GM12878 (cell line): ENCODE measurements around the gene ISL2. TPM values are rescaled to one million over a fixed set of nuclear protein-coding genes. Genes with fewer than 3 reads are reported as not detected.

Experiments used
- ATAC-seq: fragments of 200-7000 bp; cut with Tn5 transposase; 3 replicates; pipeline ENCODE4 v1.9.1; 2020; ENCODE audit warnings: mild to moderate bottlenecking, moderate library complexity
- BruUV-seq: library from RNA; stranded (reverse); fragments of 400-500 nt; replicated peaks from 2 replicates; lab custom pipeline; 2021; lab: Mats Ljungman, UMichigan
- CTCF ChIA-PET: fragments of 300-600 bp; sonication (Branson Sonifier 250); formaldehyde crosslinking; extraction: SDS; loops from one replicate; lab custom pipeline; 2021; ENCODE audit warnings: inconsistent platforms; lab: Yijun Ruan, JAX
- POLR2A ChIA-PET: fragments of 350-600 bp; formaldehyde crosslinking; extraction: SDS; loops from one replicate; lab custom pipeline; 2021; ENCODE audit warnings: inconsistent platforms; lab: Charles Lee
- RAD21 ChIA-PET: fragments of 300-600 bp; sonication (Branson Sonifier 250); formaldehyde crosslinking; loops from one replicate; lab custom pipeline; 2023; ENCODE audit warnings: antibody characterized with exemption; ENCODE audit not compliant: unreplicated experiment; lab: Charles Lee
- SMC1A ChIA-PET: fragments of 300-600 bp; sonication (Branson Sonifier 250); formaldehyde crosslinking; loops from one replicate; lab custom pipeline; 2023; ENCODE audit not compliant: unreplicated experiment, uncharacterized antibody; lab: Charles Lee
- DNase-seq: peaks from one replicate; pipeline ENCODE4 v3.0.0-alpha.2; 2011; ENCODE audit warnings: low read depth, low spot score
- FAIRE-seq: peaks from 3 replicates; lab custom pipeline; 2011; peaks lifted over from hg19 to GRCh38; lab: Jason Lieb, UNC
- H2AFZ ChIP-seq: 2 replicates; pipeline ENCODE4 v1.6.0; 2011; ENCODE audit warnings: low read depth, low read length, control low read depth; ENCODE audit not compliant: control insufficient read depth
- H3K27ac ChIP-seq: 2 replicates; pipeline ENCODE4 v1.5.1; 2011; ENCODE audit warnings: control low read depth; ENCODE audit not compliant: control insufficient read depth, insufficient read depth
- H3K27me3 ChIP-seq, 2 experiments: replicated peaks in 1 of 2; 2 replicates each; pipeline versions ENCODE4 v1.6.0 to v1.6.1; 2011; ENCODE audit warnings: low read length in 1 of 2; ENCODE audit not compliant: control insufficient read depth in 2 of 2, insufficient read depth in 2 of 2
- H3K36me3 ChIP-seq, 2 experiments: 2 replicates each; pipeline ENCODE4 v1.5.1; 2011; ENCODE audit warnings: low read length in 1 of 2; ENCODE audit not compliant: control insufficient read depth in 2 of 2, insufficient read depth in 2 of 2
- H3K4me1 ChIP-seq: 2 replicates; pipeline ENCODE4 v1.6.1; 2011; ENCODE audit warnings: mild to moderate bottlenecking, low read length, moderate library complexity, mixed read lengths; ENCODE audit not compliant: control insufficient read depth, insufficient read depth
- H3K4me2 ChIP-seq: 2 replicates; pipeline ENCODE4 v1.6.0; 2011; ENCODE audit warnings: control low read depth; ENCODE audit not compliant: control insufficient read depth, insufficient read depth
- H3K4me3 ChIP-seq: fragments of 200-600 bp; sonication (generic); 2 replicates; pipeline ENCODE4 v1.5.1; 2016
- H3K79me2 ChIP-seq: 2 replicates; pipeline ENCODE4 v1.6.0; 2011; ENCODE audit warnings: low read length; ENCODE audit not compliant: control insufficient read depth, insufficient read depth
- H3K9ac ChIP-seq: 2 replicates; pipeline ENCODE4 v1.8.0; 2011; ENCODE audit warnings: low read length, control low read depth, mixed read lengths; ENCODE audit not compliant: control insufficient read depth, insufficient read depth
- H3K9me3 ChIP-seq: replicated peaks from 3 replicates; pipeline ENCODE4 v1.5.1; 2011; ENCODE audit warnings: mild to moderate bottlenecking, low read length; ENCODE audit not compliant: control insufficient read depth, insufficient read depth
- H4K20me1 ChIP-seq: 2 replicates; pipeline ENCODE4 v1.6.0; 2011; ENCODE audit not compliant: control insufficient read depth, insufficient read depth
- ATF3 ChIP-seq: IDR thresholded peaks from 2 replicates; pipeline ENCODE4 v1.6.1; 2011; ENCODE audit warnings: low read depth, mild to moderate bottlenecking, low read length, moderate library complexity, borderline replicate concordance; ENCODE audit errors: extremely low read depth
- MEF2B ChIP-seq: fragments of 450-650 bp; IDR thresholded peaks from 2 replicates; pipeline ENCODE4 v1.6.1; 2018; ENCODE audit warnings: mild to moderate bottlenecking, moderate library complexity; ENCODE audit not compliant: partially characterized antibody, poor library complexity, severe bottlenecking
- PAX8 ChIP-seq: fragments of 450-650 bp; IDR thresholded peaks from 2 replicates; pipeline ENCODE4 v1.6.1; 2017; ENCODE audit warnings: mild to moderate bottlenecking, moderate library complexity
- RELA ChIP-seq: fragments of 450-650 bp; IDR thresholded peaks from 2 replicates; pipeline ENCODE4 v1.8.0; 2014; ENCODE audit warnings: borderline replicate concordance; ENCODE audit not compliant: partially characterized antibody
- WGBS: methylation state at CpG from one replicate; pipeline ENCODE4 v1.1.6; 2016; ENCODE audit warnings: low lambda C conversion rate; ENCODE audit not compliant: insufficient replicate concordance, insufficient coverage; ENCODE audit errors: missing lambda C conversion rate; 5-methylcytosine and 5-hydroxymethylcytosine counted together
- in situ Hi-C: fragments of 300-500 bp; cut with MboI; formaldehyde crosslinking; loops from 9 replicates; pipeline ENCODE4 v1.14.3; 2018; ENCODE audit warnings: mixed read lengths
- intact Hi-C: fragments of 100-400 bp; cut with micrococcal nuclease; formaldehyde crosslinking; loops from one replicate; pipeline ENCODE4 v1.14.2; 2022; ENCODE audit not compliant: unreplicated experiment
- polyA plus RNA-seq, 11 experiments: library from polyadenylated mRNA; depleted of rRNA in 4 of 11; unstranded in 6 of 11; stranded (reverse) in 5 of 11; fragments of >200 nt; fragmentation: Nextera tagmentation in 4 of 11; fragmentation: Illumina TruSeq in 1 of 11; extraction: Ambion mirVana in 4 of 11; extraction: Trizol in 1 of 11; gene quantifications; 1 replicate in 1 of 11; 2 replicates in 10 of 11; pipeline versions ENCODE4 v1.2.1 to v1.2.3, GENCODE V29; 2011 to 2016; ENCODE audit warnings: inconsistent platforms in 2 of 11, missing spikeins in 2 of 11, low read depth in 1 of 11
- total RNA-seq, 4 experiments: library from RNA; depleted of rRNA in 3 of 4; stranded (reverse); fragments of >200 nt in 3 of 4; fragmentation: Illumina TruSeq in 1 of 4; extraction: Trizol in 1 of 4; gene quantifications; 2 replicates each; pipeline versions ENCODE4 v1.2.1 to v1.2.3, GENCODE V29; 2013 to 2021
- TF ChIP-seq, protein P1 (sequence below): fragments of 150-350 bp; IDR thresholded peaks from 2 replicates; pipeline ENCODE4 v1.6.1; 2016; ENCODE audit warnings: low read depth, low read length
- TF ChIP-seq, protein P2 (sequence below): IDR thresholded peaks from 2 replicates; pipeline ENCODE4 v1.6.1; 2011; ENCODE audit warnings: borderline replicate concordance, low read depth, mild to moderate bottlenecking, moderate library complexity, low read length; ENCODE audit not compliant: insufficient read depth, poor library complexity, severe bottlenecking

The ISL2 gene
- total and polyA plus RNA-seq, 10 of the 15 experiments (the other 5 are each of a cell fraction or from before 2014, with no cell fraction given), result 0.05 to 0.26 (median 0.08) TPM; not detected in 7

GRCh38 chr15:76366714-76367113, 30.1 kb downstream of the ISL2 start:
- ChIA-PET POLR2A (no interaction called here), CTCF (no interaction called here), RAD21 (no interaction called here)
- no peaks in the 10 kb centered on the region for H3K36me3 ChIP-seq
- DNase-seq, result no peak
- intact Hi-C loops, result no loop called here
- H2AFZ ChIP-seq, result no peak overlapping the region
- no peak for FAIRE-seq
- H3K79me2 ChIP-seq, result no peaks in the 10 kb centered on the region
- no peak for ATAC-seq
- no TSS peak for BruUV-seq
- no peaks in the 10 kb centered on the region for H3K4me1 ChIP-seq
- H4K20me1 ChIP-seq, result no peaks in the 10 kb centered on the region; the same call in 1 of the 2 replicates
- WGBS, result 38% methylated on average over 1 of the region's 1 CpG
- H3K9ac ChIP-seq, result no peak overlapping the region
- no peaks in the 10 kb centered on the region; a peak in 1 of 4 replicates for H3K27me3 ChIP-seq
- TF ChIP-seq, protein P1, sequence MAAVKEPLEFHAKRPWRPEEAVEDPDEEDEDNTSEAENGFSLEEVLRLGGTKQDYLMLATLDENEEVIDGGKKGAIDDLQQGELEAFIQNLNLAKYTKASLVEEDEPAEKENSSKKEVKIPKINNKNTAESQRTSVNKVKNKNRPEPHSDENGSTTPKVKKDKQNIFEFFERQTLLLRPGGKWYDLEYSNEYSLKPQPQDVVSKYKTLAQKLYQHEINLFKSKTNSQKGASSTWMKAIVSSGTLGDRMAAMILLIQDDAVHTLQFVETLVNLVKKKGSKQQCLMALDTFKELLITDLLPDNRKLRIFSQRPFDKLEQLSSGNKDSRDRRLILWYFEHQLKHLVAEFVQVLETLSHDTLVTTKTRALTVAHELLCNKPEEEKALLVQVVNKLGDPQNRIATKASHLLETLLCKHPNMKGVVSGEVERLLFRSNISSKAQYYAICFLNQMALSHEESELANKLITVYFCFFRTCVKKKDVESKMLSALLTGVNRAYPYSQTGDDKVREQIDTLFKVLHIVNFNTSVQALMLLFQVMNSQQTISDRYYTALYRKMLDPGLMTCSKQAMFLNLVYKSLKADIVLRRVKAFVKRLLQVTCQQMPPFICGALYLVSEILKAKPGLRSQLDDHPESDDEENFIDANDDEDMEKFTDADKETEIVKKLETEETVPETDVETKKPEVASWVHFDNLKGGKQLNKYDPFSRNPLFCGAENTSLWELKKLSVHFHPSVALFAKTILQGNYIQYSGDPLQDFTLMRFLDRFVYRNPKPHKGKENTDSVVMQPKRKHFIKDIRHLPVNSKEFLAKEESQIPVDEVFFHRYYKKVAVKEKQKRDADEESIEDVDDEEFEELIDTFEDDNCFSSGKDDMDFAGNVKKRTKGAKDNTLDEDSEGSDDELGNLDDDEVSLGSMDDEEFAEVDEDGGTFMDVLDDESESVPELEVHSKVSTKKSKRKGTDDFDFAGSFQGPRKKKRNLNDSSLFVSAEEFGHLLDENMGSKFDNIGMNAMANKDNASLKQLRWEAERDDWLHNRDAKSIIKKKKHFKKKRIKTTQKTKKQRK, result no peak
- no peak for TF ChIP-seq PAX8
- TF ChIP-seq RELA, result no peak
- TF ChIP-seq, protein P2, sequence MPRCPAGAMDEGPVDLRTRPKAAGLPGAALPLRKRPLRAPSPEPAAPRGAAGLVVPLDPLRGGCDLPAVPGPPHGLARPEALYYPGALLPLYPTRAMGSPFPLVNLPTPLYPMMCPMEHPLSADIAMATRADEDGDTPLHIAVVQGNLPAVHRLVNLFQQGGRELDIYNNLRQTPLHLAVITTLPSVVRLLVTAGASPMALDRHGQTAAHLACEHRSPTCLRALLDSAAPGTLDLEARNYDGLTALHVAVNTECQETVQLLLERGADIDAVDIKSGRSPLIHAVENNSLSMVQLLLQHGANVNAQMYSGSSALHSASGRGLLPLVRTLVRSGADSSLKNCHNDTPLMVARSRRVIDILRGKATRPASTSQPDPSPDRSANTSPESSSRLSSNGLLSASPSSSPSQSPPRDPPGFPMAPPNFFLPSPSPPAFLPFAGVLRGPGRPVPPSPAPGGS, result no peak
- TF ChIP-seq ATF3, result no peak
- no peak for TF ChIP-seq MEF2B
- TF ChIP-seq, all 136 proteins: peak for 0
- in situ Hi-C loops, result no loop called here
- no peak overlapping the region for H3K4me3 ChIP-seq
- no peak overlapping the region for H3K27ac ChIP-seq
- no peaks in the 10 kb centered on the region for H3K9me3 ChIP-seq
- H3K4me2 ChIP-seq, result no peak overlapping the region
- SMC1A ChIA-PET, result no interaction called here
